ENCODE measurements around the gene TM6SF1. TPM values are rescaled to one million over a fixed set of nuclear protein-coding genes. Genes with fewer than 3 reads are reported as not detected.

Gene TM6SF1
- total and polyA plus RNA-seq, 9 of the 15 experiments (the other 6 are each of a cell fraction or from before 2014, with no cell fraction given) = 1.0 to 5.6 (median 3.5) TPM

GRCh38 chr15:83092309-83092976, 15.0 kb upstream of the TM6SF1 start (continued):
- TF ChIP-seq POLR2H (tag; IDR thresholded peaks at IDR 0.05; ENCODE audit: low read depth) = peak; percentile 92
- TF ChIP-seq EHMT2 (IDR thresholded peaks at IDR 0.05) = peak; percentile 30; the same call in 1 of the 2 replicates
- no peak for TF ChIP-seq ZNF695 (CRISPR knock-in tag; IDR thresholded peaks at IDR 0.05)
- peak; percentile 51 for TF ChIP-seq DMBX1 (CRISPR knock-in tag; IDR thresholded peaks at IDR 0.05; ENCODE audit: borderline replicate concordance)
- peak; percentile 45 to 62; a peak in 2 of 4 replicates for TF ChIP-seq ARNT (IDR thresholded peaks at IDR 0.05)
- TF ChIP-seq ZNF134 (CRISPR knock-in tag; conservative IDR thresholded peaks at IDR 0.05) = peak; percentile 58; the same call in 1 of the 2 replicates
- no peak for TF ChIP-seq HIVEP1 (CRISPR knock-in tag; IDR thresholded peaks at IDR 0.05)
- TF ChIP-seq, protein P1, sequence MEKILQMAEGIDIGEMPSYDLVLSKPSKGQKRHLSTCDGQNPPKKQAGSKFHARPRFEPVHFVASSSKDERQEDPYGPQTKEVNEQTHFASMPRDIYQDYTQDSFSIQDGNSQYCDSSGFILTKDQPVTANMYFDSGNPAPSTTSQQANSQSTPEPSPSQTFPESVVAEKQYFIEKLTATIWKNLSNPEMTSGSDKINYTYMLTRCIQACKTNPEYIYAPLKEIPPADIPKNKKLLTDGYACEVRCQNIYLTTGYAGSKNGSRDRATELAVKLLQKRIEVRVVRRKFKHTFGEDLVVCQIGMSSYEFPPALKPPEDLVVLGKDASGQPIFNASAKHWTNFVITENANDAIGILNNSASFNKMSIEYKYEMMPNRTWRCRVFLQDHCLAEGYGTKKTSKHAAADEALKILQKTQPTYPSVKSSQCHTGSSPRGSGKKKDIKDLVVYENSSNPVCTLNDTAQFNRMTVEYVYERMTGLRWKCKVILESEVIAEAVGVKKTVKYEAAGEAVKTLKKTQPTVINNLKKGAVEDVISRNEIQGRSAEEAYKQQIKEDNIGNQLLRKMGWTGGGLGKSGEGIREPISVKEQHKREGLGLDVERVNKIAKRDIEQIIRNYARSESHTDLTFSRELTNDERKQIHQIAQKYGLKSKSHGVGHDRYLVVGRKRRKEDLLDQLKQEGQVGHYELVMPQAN (IDR thresholded peaks at IDR 0.05; ENCODE audit: borderline replicate concordance) = peak; percentile 32; the same call in 1 of the 2 replicates
- peak; percentile 22; the same call in 1 of the 2 replicates for TF ChIP-seq HBP1 (CRISPR knock-in tag; IDR thresholded peaks at IDR 0.05)
- TF ChIP-seq TSHZ1 (CRISPR knock-in tag; IDR thresholded peaks at IDR 0.05) = no peak
- TF ChIP-seq LCOR (CRISPR knock-in tag; IDR thresholded peaks at IDR 0.05) = no peak; the same call in 1 of the 2 replicates
- peak; percentile 95 for TF ChIP-seq TEAD4 (IDR thresholded peaks at IDR 0.05; ENCODE audit: low read length)
- TF ChIP-seq TEAD4 (CRISPR knock-in tag; IDR thresholded peaks at IDR 0.05; ENCODE audit: borderline replicate concordance) = no peak
- peak; percentile 76 for TF ChIP-seq GATAD2B (IDR thresholded peaks at IDR 0.05; ENCODE audit: borderline replicate concordance)
- TF ChIP-seq, protein P2, sequence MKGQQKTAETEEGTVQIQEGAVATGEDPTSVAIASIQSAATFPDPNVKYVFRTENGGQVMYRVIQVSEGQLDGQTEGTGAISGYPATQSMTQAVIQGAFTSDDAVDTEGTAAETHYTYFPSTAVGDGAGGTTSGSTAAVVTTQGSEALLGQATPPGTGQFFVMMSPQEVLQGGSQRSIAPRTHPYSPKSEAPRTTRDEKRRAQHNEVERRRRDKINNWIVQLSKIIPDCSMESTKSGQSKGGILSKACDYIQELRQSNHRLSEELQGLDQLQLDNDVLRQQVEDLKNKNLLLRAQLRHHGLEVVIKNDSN (CRISPR knock-in tag; IDR thresholded peaks at IDR 0.05) = no peak
- peak; percentile 94 for TF ChIP-seq TCF3 (CRISPR knock-in tag; IDR thresholded peaks at IDR 0.05)
- no peak for TF ChIP-seq ZNF764 (CRISPR knock-in tag; IDR thresholded peaks at IDR 0.05; ENCODE audit: low read depth)

Data from K562 (cell line).